ENCODE data around the gene PHF21A. TPM values are rescaled to one million over a fixed set of nuclear protein-coding genes. Genes with fewer than 3 reads are reported as not detected.

The PHF21A gene
- total RNA-seq, 3 donors from 2014 or later, result 13.4 to 20.3 (median 17.6) TPM

Other genes starting within 250 kb of the PHF21A start
- 1 to 10 TPM in 1 of 3 donors, under 1 TPM in 2; 0.71 to 1.4 (median 0.87) TPM for gene MAPK8IP1, start 235.8 kb downstream of the PHF21A start, total RNA-seq
- 1 to 10 TPM; 2.3 to 3.3 (median 2.4) TPM for gene FREY1, start 214.2 kb downstream of the PHF21A start, total RNA-seq
- gene PEX16, start 203.6 kb downstream of the PHF21A start, total RNA-seq, result 10 to 100 TPM; 44.6 to 52.6 (median 50.7) TPM
- gene LARGE2, start 198.8 kb downstream of the PHF21A start, total RNA-seq, result 1 to 10 TPM; 1.8 to 6.0 (median 3.6) TPM
- under 1 TPM; 0.20 to 0.27 (median 0.26) TPM for gene CREB3L1, start 156.2 kb upstream of the PHF21A start, total RNA-seq
- 100 to 1,000 TPM; 112 to 122 (median 118) TPM for gene DGKZ, start 226.0 kb upstream of the PHF21A start, total RNA-seq